Suprapubic skin (tissue), 4 donors: ENCODE measurements around the gene PDLIM4. TPM values are rescaled to one million over a fixed set of nuclear protein-coding genes. Genes with fewer than 3 reads are reported as not detected.

ENCODE experiments used
- DNase-seq, 2 donors: peaks; one replicate each; pipeline ENCODE4 v3.0.0-alpha.2; 2019; ENCODE audit warnings: low spot score in 2 of 2
- H3K27ac ChIP-seq: fragments of 200-600 bp; sonication (generic); one replicate; pipeline ENCODE4 v1.5.1; 2019
- H3K27me3 ChIP-seq: fragments of 200-600 bp; sonication (generic); one replicate; pipeline ENCODE4 v1.5.1; 2019
- H3K36me3 ChIP-seq: fragments of 200-600 bp; sonication (generic); one replicate; pipeline ENCODE4 v1.5.1; 2019
- H3K4me1 ChIP-seq: fragments of 200-600 bp; sonication (generic); one replicate; pipeline ENCODE4 v1.5.1; 2019
- H3K4me3 ChIP-seq: fragments of 200-600 bp; sonication (generic); one replicate; pipeline ENCODE4 v1.5.1; 2019; ENCODE audit warnings: mild to moderate bottlenecking
- H3K9me3 ChIP-seq: fragments of 200-600 bp; sonication (generic); one replicate; pipeline ENCODE4 v1.5.1; 2019
- EP300 ChIP-seq: sonication (generic); formaldehyde crosslinking; IDR thresholded peaks from one replicate; pipeline ENCODE4 v1.6.1; 2017; ENCODE audit warnings: antibody characterized with exemption
- POLR2A ChIP-seq, 2 donors: fragments of 450-650 bp; IDR thresholded peaks; one replicate each; pipeline ENCODE4 v1.6.1; 2017; ENCODE audit warnings: antibody characterized with exemption in 2 of 2, mild to moderate bottlenecking in 2 of 2, moderate library complexity in 2 of 2
- POLR2AphosphoS5 ChIP-seq, 3 donors: sonication (generic); formaldehyde crosslinking; IDR thresholded peaks; one replicate each; pipeline ENCODE4 v1.6.1; 2017; ENCODE audit warnings: antibody characterized with exemption in 3 of 3
- WGBS: methylation state at CpG from one replicate; pipeline ENCODE4 v1.1.5; 2018; 5-methylcytosine and 5-hydroxymethylcytosine counted together
- total RNA-seq, 4 donors: library from RNA; depleted of rRNA; stranded (reverse); fragments of >200 nt; gene quantifications; one replicate each; pipeline ENCODE4 v1.1.0, GENCODE V29; 2016
- TF ChIP-seq, protein P1 (sequence below), 2 donors: fragments of 200-600 bp in 1 of 2; fragments of 450-650 bp in 1 of 2; sonication (generic) in 1 of 2; IDR thresholded peaks; one replicate each; pipeline ENCODE4 v1.5.1; 2016 to 2019; ENCODE audit warnings: antibody characterized with exemption in 2 of 2, mild to moderate bottlenecking in 1 of 2, moderate library complexity in 1 of 2

PDLIM4 gene
- total RNA-seq, 4 donors from 2014 or later = 110 to 128 (median 114) TPM

DNA sequence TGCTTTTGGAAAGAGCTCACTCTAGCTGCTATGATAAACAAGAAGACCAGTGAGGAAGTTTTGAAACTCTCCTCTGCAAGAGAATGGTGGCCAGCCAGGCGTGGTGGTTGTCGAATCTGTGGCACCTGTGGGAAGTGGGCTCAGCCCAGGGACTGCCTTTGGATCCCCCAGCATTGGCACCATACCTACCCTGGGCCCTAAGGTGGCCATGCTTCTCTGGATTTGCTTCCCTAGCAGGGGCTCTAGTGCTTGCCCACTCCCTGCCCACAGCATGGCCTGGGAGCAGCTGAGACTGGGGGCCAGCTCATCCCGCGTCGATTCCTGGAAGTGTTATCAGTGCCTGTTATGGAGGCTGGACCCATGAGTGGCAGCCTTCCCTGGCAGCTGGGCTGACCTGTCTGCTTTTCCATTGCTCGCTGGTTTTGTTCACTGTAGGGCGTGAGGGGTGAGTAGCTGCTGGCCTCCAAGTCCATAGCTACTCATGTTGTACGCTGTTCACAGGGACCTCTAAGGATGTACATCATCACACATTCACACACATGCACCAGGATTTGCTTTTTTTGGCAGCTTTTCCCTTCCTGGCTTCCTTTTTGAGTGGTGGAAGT lies 39.0 kb downstream of the PDLIM4 start:
- no peak for DNase-seq
- Histone ChIP-seq H3K9me3 (no peaks in the 10 kb centered on the region), H3K27me3 (no peaks in the 10 kb centered on the region), H3K27ac (no peak overlapping the region), H3K4me1 (peaks cover 28% of the 10 kb centered on the region), H3K36me3 (no peaks in the 10 kb centered on the region), H3K4me3 (no peak overlapping the region)
- WGBS = 89% methylated on average over 8 of the region's 8 CpGs
- no peak for TF ChIP-seq EP300
- TF ChIP-seq, protein P1, sequence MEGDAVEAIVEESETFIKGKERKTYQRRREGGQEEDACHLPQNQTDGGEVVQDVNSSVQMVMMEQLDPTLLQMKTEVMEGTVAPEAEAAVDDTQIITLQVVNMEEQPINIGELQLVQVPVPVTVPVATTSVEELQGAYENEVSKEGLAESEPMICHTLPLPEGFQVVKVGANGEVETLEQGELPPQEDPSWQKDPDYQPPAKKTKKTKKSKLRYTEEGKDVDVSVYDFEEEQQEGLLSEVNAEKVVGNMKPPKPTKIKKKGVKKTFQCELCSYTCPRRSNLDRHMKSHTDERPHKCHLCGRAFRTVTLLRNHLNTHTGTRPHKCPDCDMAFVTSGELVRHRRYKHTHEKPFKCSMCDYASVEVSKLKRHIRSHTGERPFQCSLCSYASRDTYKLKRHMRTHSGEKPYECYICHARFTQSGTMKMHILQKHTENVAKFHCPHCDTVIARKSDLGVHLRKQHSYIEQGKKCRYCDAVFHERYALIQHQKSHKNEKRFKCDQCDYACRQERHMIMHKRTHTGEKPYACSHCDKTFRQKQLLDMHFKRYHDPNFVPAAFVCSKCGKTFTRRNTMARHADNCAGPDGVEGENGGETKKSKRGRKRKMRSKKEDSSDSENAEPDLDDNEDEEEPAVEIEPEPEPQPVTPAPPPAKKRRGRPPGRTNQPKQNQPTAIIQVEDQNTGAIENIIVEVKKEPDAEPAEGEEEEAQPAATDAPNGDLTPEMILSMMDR (IDR thresholded peaks at IDR 0.05) = no peak
- no peak for TF ChIP-seq POLR2A (IDR thresholded peaks at IDR 0.05)
- no peak for TF ChIP-seq POLR2AphosphoS5 (IDR thresholded peaks at IDR 0.05)

DNA sequence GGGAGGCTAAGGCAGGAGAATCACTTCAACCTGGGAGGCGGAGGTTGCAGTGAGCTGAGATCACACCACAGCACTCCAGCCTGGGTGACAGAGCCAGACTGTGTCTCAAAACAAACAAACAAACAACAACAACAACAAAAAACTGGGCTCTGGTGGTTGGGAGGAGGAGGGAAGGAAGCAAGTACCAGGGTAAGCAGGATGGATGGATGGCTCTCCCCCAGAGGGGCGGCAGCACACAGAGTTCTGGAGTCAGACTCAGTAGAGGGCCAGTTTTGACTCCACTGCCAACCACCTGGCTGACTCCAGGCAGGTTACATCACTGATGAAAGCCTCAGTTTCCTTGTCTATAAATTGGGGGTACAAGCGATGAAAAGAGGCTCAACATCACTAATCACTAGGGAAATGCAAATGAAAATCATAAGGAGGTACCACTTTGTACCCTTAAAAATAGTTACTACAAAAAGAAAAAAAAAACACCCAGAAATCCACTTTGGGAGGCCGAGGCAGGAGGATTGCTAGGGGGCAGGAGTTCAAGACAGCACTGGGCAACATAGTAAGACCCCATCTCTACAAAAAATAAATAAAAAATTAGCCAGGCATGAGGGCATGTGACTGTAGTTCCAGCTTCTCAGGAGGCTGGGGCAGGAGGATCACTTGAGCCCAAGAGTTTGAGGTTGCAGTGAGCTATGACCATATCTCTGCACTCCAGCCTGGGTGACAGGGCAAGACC lies 39.9 kb downstream of the PDLIM4 start:
- 93% methylated on average over 4 of the region's 4 CpGs for WGBS
- Histone ChIP-seq H3K9me3 (no peaks in the 10 kb centered on the region), H3K4me1 (peaks cover 28% of the 10 kb centered on the region), H3K27ac (no peak overlapping the region), H3K27me3 (no peaks in the 10 kb centered on the region), H3K4me3 (no peak overlapping the region), H3K36me3 (no peaks in the 10 kb centered on the region)
- no peak for DNase-seq
- no peak for TF ChIP-seq EP300
- no peak for TF ChIP-seq POLR2A (IDR thresholded peaks at IDR 0.05)
- no peak for TF ChIP-seq POLR2AphosphoS5 (IDR thresholded peaks at IDR 0.05)
- TF ChIP-seq, protein P1 (IDR thresholded peaks at IDR 0.05) = no peak

DNA sequence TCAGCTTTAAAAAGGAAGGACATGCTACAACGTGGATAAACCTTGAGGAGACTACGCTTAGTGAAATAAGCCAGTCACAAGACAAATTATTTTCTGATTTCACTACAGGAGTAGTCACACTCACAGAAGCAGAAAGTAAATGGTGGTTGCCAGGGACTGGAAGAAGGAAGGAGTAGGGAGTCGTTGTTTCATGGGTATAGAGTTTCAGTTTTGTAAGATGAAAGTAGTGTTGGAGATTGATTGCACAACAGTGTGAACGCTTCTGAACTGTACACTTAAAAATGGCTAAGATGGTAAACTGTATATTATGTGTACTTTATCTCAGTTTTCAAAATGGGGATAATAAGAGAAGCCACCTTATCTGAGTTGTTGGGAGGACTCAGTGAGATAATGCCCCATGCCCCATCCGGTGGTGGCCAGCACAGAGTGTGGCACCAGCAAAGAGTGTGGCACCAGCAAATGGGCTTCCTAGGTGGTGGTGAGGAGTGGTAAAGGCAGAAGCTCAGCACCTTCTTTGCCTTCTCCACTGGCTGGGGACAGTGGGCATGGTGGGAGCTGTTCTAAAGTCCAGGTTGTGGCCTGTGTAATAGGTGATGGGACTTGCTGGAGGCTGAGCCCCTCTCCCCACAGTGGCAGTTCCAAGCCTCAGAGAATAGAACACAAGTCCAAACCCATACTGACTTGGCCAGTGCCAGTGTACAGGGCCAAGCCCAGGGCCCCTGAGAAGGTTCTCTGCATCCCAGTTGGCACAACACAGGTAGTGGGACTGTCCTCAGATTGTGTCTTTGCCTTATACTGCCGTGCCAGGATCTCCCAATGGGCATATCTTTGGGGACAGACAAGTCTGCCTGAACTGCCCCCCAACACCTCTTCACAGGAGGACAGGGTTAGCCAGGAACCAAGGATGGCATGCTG lies 41.1 kb downstream of the PDLIM4 start:
- Histone ChIP-seq H3K27me3 (no peaks in the 10 kb centered on the region), H3K36me3 (no peaks in the 10 kb centered on the region), H3K4me3 (no peak overlapping the region), H3K9me3 (no peaks in the 10 kb centered on the region), H3K27ac (no peak overlapping the region), H3K4me1 (peaks cover 17% of the 10 kb centered on the region)
- DNase-seq = no peak
- TF ChIP-seq POLR2A (IDR thresholded peaks at IDR 0.05) = no peak
- TF ChIP-seq EP300 = no peak
- TF ChIP-seq POLR2AphosphoS5 (IDR thresholded peaks at IDR 0.05) = no peak
- TF ChIP-seq, protein P1 (IDR thresholded peaks at IDR 0.05) = no peak
- WGBS = 71% methylated on average over 6 of the region's 6 CpGs

DNA sequence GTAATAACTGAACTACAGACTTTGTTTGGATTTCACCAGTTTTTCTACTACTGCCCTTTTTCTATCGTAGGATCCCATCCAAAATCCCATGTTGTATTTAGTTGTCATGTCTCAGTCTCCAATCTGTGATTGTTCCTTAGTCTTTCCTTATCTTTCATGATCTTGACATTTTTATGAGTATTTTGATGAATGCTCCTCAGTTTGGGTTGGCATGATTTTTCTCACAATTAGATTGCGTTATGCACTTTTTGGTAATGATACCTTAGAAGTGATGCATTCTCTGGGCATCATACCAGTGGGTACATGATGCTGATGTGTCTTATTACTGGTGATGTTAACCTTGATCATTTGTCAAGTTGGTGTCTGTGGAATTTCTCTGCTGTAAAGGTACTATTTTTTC lies 42.4 kb downstream of the PDLIM4 start:
- H3K27me3 ChIP-seq = no peaks in the 10 kb centered on the region
- no peak overlapping the region for H3K4me3 ChIP-seq
- H3K9me3 ChIP-seq = no peaks in the 10 kb centered on the region
- TF ChIP-seq POLR2AphosphoS5 (IDR thresholded peaks at IDR 0.05) (no peak), EP300 (no peak), POLR2A (IDR thresholded peaks at IDR 0.05) (no peak)
- TF ChIP-seq, protein P1 (IDR thresholded peaks at IDR 0.05) = no peak
- WGBS = 40% methylated on average over 2 of the region's 2 CpGs
- H3K4me1 ChIP-seq = peaks cover 6% of the 10 kb centered on the region
- no peak for DNase-seq
- H3K36me3 ChIP-seq = no peaks in the 10 kb centered on the region
- H3K27ac ChIP-seq = no peak overlapping the region
